Parathyroid adenoma (tissue), 2 donors: Measurements from ENCODE around the gene SNX3.

Experiments used
- H2AFZ ChIP-seq: fragments of 300-600 bp; sonication (generic); one replicate; pipeline ENCODE4 v1.7.0; 2017; ENCODE audit warnings: antibody characterized with exemption, mild to moderate bottlenecking
- H3K27ac ChIP-seq: fragments of 300-600 bp; sonication (generic); one replicate; pipeline ENCODE4 v1.7.0; 2017
- H3K27me3 ChIP-seq: fragments of 300-600 bp; sonication (generic); one replicate; pipeline ENCODE4 v1.7.0; 2017; ENCODE audit warnings: low read length; ENCODE audit not compliant: control insufficient read depth, insufficient read depth
- H3K36me3 ChIP-seq: fragments of 300-600 bp; sonication (generic); one replicate; pipeline ENCODE4 v1.7.0; 2017; ENCODE audit warnings: low read length; ENCODE audit not compliant: control insufficient read depth, insufficient read depth
- H3K4me1 ChIP-seq: fragments of 300-600 bp; sonication (generic); one replicate; pipeline ENCODE4 v1.7.0; 2017; ENCODE audit warnings: control low read depth
- H3K4me2 ChIP-seq: fragments of 300-600 bp; sonication (generic); one replicate; pipeline ENCODE4 v1.7.0; 2017; ENCODE audit warnings: low read length
- H3K4me3 ChIP-seq: fragments of 300-600 bp; sonication (generic); one replicate; pipeline ENCODE4 v1.7.0; 2017; ENCODE audit warnings: low read depth, low read length
- H3K79me2 ChIP-seq: fragments of 300-600 bp; sonication (generic); one replicate; pipeline ENCODE4 v1.7.0; 2017; ENCODE audit warnings: control low read depth
- H3K9ac ChIP-seq: fragments of 300-600 bp; sonication (generic); one replicate; pipeline ENCODE4 v1.7.0; 2017; ENCODE audit warnings: mild to moderate bottlenecking
- H3K9me3 ChIP-seq: fragments of 300-600 bp; sonication (generic); one replicate; pipeline ENCODE4 v1.7.0; 2017; ENCODE audit warnings: low read length; ENCODE audit not compliant: control insufficient read depth
- TF ChIP-seq, protein P1 (sequence below): fragments of 300-600 bp; sonication (generic); IDR thresholded peaks from one replicate; pipeline ENCODE4 v1.7.0; 2017; ENCODE audit warnings: antibody characterized with exemption, mild to moderate bottlenecking
- donor health status: primary hyperparathyroidism.

The SNX3 gene

DNA sequence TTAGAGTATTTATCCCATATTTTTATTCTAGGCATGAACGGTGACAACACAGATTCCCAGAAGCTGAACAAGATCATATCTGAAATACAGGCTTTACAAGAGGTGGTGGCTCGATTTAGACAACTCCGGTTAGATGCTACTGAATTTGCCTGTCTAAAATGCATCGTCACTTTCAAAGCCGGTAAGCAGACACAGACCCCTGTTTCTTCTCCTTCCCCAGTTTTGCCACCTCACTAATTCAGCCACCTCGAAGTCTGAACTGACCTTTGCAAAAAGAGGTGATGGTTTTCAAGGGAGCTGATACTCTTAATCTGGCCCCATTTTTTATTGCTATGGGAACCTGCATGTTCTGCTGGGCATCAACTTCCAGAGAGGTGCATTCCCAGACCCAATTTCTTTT, 80.1 kb downstream of the SNX3 start:
- Histone ChIP-seq H3K9ac (no peak overlapping the region), H3K36me3 (no peaks in the 10 kb centered on the region), H3K27me3 (no peaks in the 10 kb centered on the region), H2AFZ (no peak overlapping the region), H3K9me3 (no peaks in the 10 kb centered on the region), H3K79me2 (no peaks in the 10 kb centered on the region), H3K4me3 (no peak overlapping the region), H3K4me1 (no peaks in the 10 kb centered on the region), H3K4me2 (no peak overlapping the region), H3K27ac (no peak overlapping the region)
- TF ChIP-seq, protein P1, sequence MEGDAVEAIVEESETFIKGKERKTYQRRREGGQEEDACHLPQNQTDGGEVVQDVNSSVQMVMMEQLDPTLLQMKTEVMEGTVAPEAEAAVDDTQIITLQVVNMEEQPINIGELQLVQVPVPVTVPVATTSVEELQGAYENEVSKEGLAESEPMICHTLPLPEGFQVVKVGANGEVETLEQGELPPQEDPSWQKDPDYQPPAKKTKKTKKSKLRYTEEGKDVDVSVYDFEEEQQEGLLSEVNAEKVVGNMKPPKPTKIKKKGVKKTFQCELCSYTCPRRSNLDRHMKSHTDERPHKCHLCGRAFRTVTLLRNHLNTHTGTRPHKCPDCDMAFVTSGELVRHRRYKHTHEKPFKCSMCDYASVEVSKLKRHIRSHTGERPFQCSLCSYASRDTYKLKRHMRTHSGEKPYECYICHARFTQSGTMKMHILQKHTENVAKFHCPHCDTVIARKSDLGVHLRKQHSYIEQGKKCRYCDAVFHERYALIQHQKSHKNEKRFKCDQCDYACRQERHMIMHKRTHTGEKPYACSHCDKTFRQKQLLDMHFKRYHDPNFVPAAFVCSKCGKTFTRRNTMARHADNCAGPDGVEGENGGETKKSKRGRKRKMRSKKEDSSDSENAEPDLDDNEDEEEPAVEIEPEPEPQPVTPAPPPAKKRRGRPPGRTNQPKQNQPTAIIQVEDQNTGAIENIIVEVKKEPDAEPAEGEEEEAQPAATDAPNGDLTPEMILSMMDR: no peak

DNA sequence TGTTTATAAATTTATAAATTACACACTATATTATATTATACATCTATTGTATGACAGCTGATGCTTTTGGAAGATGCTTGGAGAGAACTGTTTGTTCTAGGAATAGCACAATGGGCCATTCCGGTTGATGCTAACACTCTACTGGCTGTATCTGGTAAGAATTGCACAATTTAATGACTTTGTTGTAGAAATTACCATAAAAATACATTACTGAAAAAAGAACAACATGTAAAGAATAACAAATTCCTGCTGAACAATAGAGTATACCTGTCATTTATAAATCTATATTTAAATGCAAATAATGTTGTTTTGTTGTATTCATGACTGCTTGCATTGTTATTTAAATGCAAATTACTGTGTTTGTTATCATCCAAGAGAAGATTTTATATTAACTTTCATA, 80.6 kb downstream of the SNX3 start:
- Histone ChIP-seq H3K9ac (no peak overlapping the region), H2AFZ (no peak overlapping the region), H3K4me1 (no peaks in the 10 kb centered on the region), H3K4me2 (no peak overlapping the region), H3K9me3 (no peaks in the 10 kb centered on the region), H3K36me3 (no peaks in the 10 kb centered on the region), H3K79me2 (no peaks in the 10 kb centered on the region), H3K27ac (no peak overlapping the region), H3K27me3 (no peaks in the 10 kb centered on the region), H3K4me3 (no peak overlapping the region)
- TF ChIP-seq, protein P1: no peak

DNA sequence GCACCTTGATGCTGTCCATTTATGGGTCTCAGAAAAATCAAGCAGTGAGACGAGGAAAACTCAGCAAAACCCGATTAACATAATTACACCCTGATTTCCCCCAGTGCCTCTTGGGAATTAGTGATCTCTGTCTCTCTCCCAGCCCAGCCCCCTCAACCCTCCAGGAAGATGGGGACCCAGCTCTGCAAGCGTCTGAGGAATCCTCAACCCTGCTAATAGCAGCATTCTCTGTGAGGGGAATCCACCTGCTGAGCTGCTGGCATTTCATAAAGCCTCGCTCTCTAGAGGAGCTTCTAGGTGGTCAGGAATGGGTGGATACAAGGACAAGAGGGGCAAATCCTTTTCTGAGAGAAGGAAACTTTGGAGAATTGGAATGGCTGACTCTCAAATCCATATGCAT, 81.1 kb downstream of the SNX3 start:
- Histone ChIP-seq H3K36me3 (no peaks in the 10 kb centered on the region), H2AFZ (no peak overlapping the region), H3K79me2 (no peaks in the 10 kb centered on the region), H3K4me2 (no peak overlapping the region), H3K4me1 (no peaks in the 10 kb centered on the region), H3K9ac (no peak overlapping the region), H3K27me3 (no peaks in the 10 kb centered on the region), H3K9me3 (no peaks in the 10 kb centered on the region), H3K4me3 (no peak overlapping the region), H3K27ac (no peak overlapping the region)
- TF ChIP-seq, protein P1: no peak

DNA sequence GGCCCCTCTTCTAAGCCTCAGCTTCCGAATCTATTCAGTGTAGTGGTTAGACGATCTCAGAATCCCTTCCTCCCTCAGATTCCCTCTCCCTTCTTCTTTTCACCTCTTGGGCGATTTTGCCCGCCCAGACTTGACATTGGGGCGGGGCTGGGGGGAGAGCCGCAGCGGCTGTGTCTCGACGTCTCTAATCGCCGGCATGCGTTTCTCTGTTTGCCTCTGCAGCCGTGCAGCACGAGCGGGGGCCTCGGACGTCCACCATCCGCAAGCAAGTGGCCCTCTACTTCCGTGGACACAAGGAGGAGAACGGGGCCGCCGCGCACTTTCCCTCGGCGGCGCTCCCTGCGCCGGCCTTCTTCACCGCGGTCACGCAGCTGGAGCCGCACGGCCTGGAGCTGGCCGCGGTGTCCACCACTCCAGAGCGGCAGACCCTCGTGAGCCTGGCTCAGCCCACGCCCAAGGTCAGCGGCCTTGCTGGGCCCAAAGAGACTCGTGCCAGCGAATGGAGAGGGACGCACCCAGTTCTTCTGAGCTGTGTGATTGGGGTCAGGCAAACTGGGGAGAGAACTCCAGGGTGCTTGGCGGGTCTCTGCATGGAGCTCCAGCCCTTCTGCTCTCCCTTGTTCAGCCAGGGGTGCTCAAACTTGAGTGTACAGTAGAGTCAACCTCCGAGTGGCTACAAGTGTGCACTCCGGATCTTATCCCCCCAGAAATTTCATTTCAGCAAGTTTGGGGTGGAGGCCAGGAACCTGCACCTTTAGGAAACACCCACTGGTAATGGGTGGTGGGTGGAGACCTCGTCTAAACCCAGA, 84.4 kb downstream of the SNX3 start:
- no peak overlapping the region for H3K4me3 ChIP-seq
- no peaks in the 10 kb centered on the region for H3K4me1 ChIP-seq

More for the DNA sequence above, 84.4 kb downstream of the SNX3 start:
- no peaks in the 10 kb centered on the region for H3K79me2 ChIP-seq
- H3K9ac ChIP-seq: no peak overlapping the region
- H3K4me2 ChIP-seq: no peak overlapping the region
- TF ChIP-seq, protein P1: no peak
- no peaks in the 10 kb centered on the region for H3K9me3 ChIP-seq
- H3K27ac ChIP-seq: no peak overlapping the region
- no peaks in the 10 kb centered on the region for H3K27me3 ChIP-seq
- peak overlapping the region; percentile 16 for H2AFZ ChIP-seq
- no peaks in the 10 kb centered on the region for H3K36me3 ChIP-seq
